ENCODE measurements around the gene RRM2.
A peak's percentile ranks its signal among the peaks of the same experiment; 100 is the strongest.

Gene RRM2

GRCh38 chr2:10132996-10133647 is 10.6 kb downstream of the RRM2 start:
- DNase-seq (no peak), ATAC-seq (peak; percentile 2)
- no peaks in the 10 kb centered on the region for H3K27me3 Mint-ChIP-seq
- H3K9me3 Mint-ChIP-seq = no peaks in the 10 kb centered on the region
- no peak overlapping the region for H3K4me3 Mint-ChIP-seq
- peaks cover 21% of the 10 kb centered on the region for H3K4me1 Mint-ChIP-seq
- peaks cover 59% of the 10 kb centered on the region for H3K36me3 Mint-ChIP-seq (ENCODE audit: low read depth)
- no peak overlapping the region for H3K27ac Mint-ChIP-seq

GRCh38 chr2:10135296-10136089 is 13.0 kb downstream of the RRM2 start:
- Mint-ChIP-seq H3K9me3 (no peaks in the 10 kb centered on the region), H3K4me1 (peaks cover 14% of the 10 kb centered on the region), H3K36me3 (ENCODE audit: low read depth) (peaks cover 40% of the 10 kb centered on the region), H3K27ac (peak overlapping the region; percentile 63), H3K4me3 (no peak overlapping the region), H3K27me3 (no peaks in the 10 kb centered on the region)
- DNase-seq (no peak), ATAC-seq (no peak)

- ATAC-seq = peak; percentile 34
- peaks cover 17% of the 10 kb centered on the region for H3K4me1 Mint-ChIP-seq
- peak overlapping the region; percentile 24 for H3K27ac Mint-ChIP-seq
- H3K4me3 Mint-ChIP-seq = no peak overlapping the region
- H3K9me3 Mint-ChIP-seq = no peaks in the 10 kb centered on the region
- no peak for DNase-seq
- H3K36me3 Mint-ChIP-seq (ENCODE audit: low read depth) = peaks cover 34% of the 10 kb centered on the region
- no peaks in the 10 kb centered on the region for H3K27me3 Mint-ChIP-seq
Measured at GRCh38 chr2:10136101-10136934, 13.8 kb downstream of the RRM2 start.

GRCh38 chr2:10137053-10137843 is 14.7 kb downstream of the RRM2 start:
- DNase-seq = no peak
- Mint-ChIP-seq H3K36me3 (ENCODE audit: low read depth) (peaks cover 32% of the 10 kb centered on the region), H3K27me3 (no peaks in the 10 kb centered on the region), H3K9me3 (no peaks in the 10 kb centered on the region), H3K4me1 (peaks cover 26% of the 10 kb centered on the region), H3K4me3 (no peak overlapping the region), H3K27ac (no peak overlapping the region)
- ATAC-seq = peak; percentile 4

GRCh38 chr2:10139536-10139935 is 17.0 kb downstream of the RRM2 start:
- no peak for ATAC-seq
- no peak overlapping the region for H3K27ac Mint-ChIP-seq
- peaks cover 26% of the 10 kb centered on the region for H3K4me1 Mint-ChIP-seq
- peaks cover 32% of the 10 kb centered on the region for H3K36me3 Mint-ChIP-seq (ENCODE audit: low read depth)
- no peak for DNase-seq
- no peak overlapping the region for H3K4me3 Mint-ChIP-seq
- no peaks in the 10 kb centered on the region for H3K27me3 Mint-ChIP-seq
- no peaks in the 10 kb centered on the region for H3K9me3 Mint-ChIP-seq

GRCh38 chr2:10140841-10141610 is 18.5 kb downstream of the RRM2 start:
- Mint-ChIP-seq H3K9me3 (no peaks in the 10 kb centered on the region), H3K4me1 (peaks cover 23% of the 10 kb centered on the region), H3K27me3 (no peaks in the 10 kb centered on the region), H3K4me3 (no peak overlapping the region), H3K27ac (no peak overlapping the region), H3K36me3 (ENCODE audit: low read depth) (peaks cover 24% of the 10 kb centered on the region)
- no peak for DNase-seq
- ATAC-seq = no peak

- H3K27me3 Mint-ChIP-seq = no peaks in the 10 kb centered on the region
- no peaks in the 10 kb centered on the region for H3K9me3 Mint-ChIP-seq
- no peak overlapping the region for H3K4me3 Mint-ChIP-seq
- ATAC-seq = peak; percentile 33
- DNase-seq = no peak
- peaks cover 24% of the 10 kb centered on the region for H3K36me3 Mint-ChIP-seq (ENCODE audit: low read depth)
- H3K27ac Mint-ChIP-seq = no peak overlapping the region
- peaks cover 23% of the 10 kb centered on the region for H3K4me1 Mint-ChIP-seq
Measured at GRCh38 chr2:10141736-10142639, 19.4 kb downstream of the RRM2 start.

- ATAC-seq = no peak
- no peak for DNase-seq
- H3K4me1 Mint-ChIP-seq = peaks cover 23% of the 10 kb centered on the region
- H3K36me3 Mint-ChIP-seq (ENCODE audit: low read depth) = peaks cover 24% of the 10 kb centered on the region
- no peak overlapping the region for H3K27ac Mint-ChIP-seq
- H3K9me3 Mint-ChIP-seq = no peaks in the 10 kb centered on the region
- H3K4me3 Mint-ChIP-seq = no peak overlapping the region
- H3K27me3 Mint-ChIP-seq = no peaks in the 10 kb centered on the region
Measured at GRCh38 chr2:10142640-10142965, 20.1 kb downstream of the RRM2 start.

GRCh38 chr2:10144771-10145518 is 22.4 kb downstream of the RRM2 start:
- ATAC-seq = no peak
- no peak overlapping the region for H3K4me3 Mint-ChIP-seq
- H3K9me3 Mint-ChIP-seq = no peaks in the 10 kb centered on the region
- no peak overlapping the region for H3K27ac Mint-ChIP-seq
- H3K27me3 Mint-ChIP-seq = no peaks in the 10 kb centered on the region
- peaks cover 38% of the 10 kb centered on the region for H3K36me3 Mint-ChIP-seq (ENCODE audit: low read depth)
- DNase-seq = no peak
- peaks cover 24% of the 10 kb centered on the region for H3K4me1 Mint-ChIP-seq

- Mint-ChIP-seq H3K36me3 (ENCODE audit: low read depth) (peaks cover 40% of the 10 kb centered on the region), H3K4me1 (peaks cover 19% of the 10 kb centered on the region), H3K4me3 (no peak overlapping the region), H3K9me3 (no peaks in the 10 kb centered on the region), H3K27me3 (no peaks in the 10 kb centered on the region), H3K27ac (no peak overlapping the region)
- ATAC-seq = no peak
- no peak for DNase-seq
Measured at GRCh38 chr2:10145519-10146357, 23.2 kb downstream of the RRM2 start.

- H3K9me3 Mint-ChIP-seq = no peaks in the 10 kb centered on the region
- H3K4me1 Mint-ChIP-seq = peaks cover 13% of the 10 kb centered on the region
- H3K27me3 Mint-ChIP-seq = no peaks in the 10 kb centered on the region
- H3K36me3 Mint-ChIP-seq (ENCODE audit: low read depth) = peaks cover 39% of the 10 kb centered on the region
- no peak for DNase-seq
- no peak for ATAC-seq
- no peak overlapping the region for H3K27ac Mint-ChIP-seq
- H3K4me3 Mint-ChIP-seq = no peak overlapping the region
Measured at GRCh38 chr2:10146366-10147005, 23.9 kb downstream of the RRM2 start.

Measured in activated naive CD8-positive, alpha-beta T cell treated with anti-CD3 and anti-CD28 coated beads, Interleukin-2, amount 50 U/mL, for 24 hours (primary cell).